Measurements from ENCODE around the gene ABHD17A.

Gene ABHD17A

GRCh38 chr19:1851654-1852580, 33.4 kb downstream of the ABHD17A start:
- DNase-seq = peak; percentile 58 to 66

DNA sequence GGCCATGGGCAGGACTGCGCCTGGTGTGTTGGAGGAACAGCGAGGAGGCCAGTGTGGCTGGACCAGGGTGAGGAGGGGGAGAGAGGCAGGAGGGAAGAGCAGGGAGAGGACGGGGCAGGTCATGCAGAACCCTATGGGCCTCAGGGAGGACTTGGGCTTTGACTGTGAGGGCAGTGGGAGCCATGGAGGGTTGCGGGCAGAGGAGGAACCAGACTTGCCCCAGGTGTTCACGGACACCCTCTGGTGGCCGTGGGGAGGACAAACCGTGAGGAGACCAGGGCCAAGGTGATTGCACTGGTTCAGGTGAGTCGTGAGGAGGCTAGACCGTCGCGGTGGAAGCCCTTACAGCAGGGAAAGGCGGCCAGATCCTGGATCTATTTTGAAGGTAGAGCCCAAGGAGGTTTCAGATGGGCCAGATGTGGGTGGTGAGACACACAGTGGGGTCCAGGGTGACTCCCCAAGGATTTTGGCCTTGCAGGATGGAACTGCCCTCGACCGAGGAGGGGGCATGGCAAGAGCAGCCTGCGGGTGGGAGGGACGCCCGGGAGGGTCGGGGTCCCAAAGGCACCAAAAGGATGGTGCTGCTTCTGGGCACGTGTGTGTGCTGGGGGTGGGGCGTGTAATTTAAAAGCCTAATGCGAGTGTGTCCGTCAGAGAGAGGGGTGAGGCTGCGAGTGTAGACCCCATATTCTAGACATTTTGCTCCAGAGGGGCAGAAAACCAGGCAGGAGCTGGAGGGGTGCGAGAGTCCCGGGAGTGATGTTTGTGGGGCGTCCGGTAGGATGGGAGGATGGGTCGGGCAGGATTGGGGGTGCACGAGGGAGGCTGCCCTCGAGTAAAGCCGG, 34.3 kb downstream of the ABHD17A start:
- DNase-seq = no peak

DNA sequence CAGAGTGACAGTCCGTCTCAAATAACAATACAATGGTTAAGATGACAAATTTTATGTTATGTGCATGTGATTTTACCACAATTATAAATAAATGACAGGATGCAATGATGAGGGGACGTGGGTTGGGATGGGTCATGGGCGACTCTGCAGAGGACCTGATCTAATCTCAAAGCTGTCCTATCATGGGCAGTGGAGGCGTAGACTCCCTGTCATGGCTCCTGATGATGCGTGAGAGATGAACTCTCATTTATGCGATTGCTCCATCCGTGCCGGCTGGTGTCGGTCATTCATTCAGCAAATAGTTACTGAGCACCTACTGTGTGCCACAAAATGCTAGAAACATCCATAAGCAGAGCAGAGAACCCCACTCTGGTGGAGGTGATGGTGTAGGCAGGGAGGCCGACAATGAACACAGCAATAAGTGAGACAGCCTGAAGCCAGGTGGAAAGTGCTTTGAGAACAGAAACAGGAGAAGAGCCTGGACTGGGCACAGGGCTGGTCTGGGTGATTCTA, 35.4 kb downstream of the ABHD17A start:
- no peak for DNase-seq

DNA sequence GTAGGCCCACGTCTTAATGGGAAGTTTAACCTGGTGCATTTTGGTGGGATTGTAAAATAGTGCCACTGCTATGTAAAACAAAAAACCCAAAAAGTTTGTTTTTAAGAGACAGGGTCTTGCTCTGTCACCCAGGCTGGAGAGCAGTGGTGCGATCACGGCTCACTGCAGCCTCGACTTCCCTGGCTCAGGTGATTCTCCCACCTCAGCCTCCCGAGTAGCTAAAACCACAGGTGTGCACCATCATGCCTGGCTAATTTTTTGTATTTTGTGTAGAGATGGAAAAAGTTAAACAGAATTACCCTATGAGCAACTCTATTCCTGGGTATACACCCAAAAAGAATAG, 36.2 kb downstream of the ABHD17A start:
- DNase-seq = no peak

DNA sequence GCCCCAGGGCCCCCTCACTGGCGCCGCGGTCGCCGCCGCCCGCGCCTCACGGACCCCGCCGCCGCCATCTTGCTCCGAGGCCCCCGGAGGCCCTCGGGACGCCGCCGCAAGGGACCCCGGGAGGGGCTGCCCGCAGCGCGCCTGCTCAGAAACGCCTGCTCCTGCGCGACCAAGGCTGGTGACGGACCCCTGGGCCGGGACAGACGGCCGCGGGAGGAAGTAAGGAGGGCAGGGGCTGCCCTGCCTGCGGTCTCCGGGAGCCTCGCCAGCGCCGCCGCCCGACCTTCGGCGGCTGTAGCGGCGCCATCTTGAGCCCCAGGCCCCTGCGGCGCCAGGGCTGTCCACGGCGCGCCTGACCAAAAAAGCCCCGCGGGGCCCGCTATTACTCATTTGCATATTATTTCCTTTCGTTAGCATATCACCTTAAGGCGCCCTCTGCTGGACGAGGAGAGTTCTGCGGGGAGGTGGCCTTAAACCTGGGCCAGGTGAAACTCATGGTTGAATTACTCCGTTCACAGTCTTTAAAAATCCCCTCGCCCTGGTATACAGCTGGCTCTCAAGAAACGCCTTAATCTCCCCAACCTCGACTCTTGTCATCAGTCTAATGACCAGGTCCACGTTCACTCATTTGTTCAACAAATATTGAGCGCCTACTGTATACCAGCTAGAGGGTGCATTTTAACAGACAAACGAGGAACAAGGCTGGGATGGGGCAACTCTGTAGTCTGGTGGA, 36.7 kb downstream of the ABHD17A start, which contains the start of gene REXO1:
Gene REXO1, minus strand, starts transcription at position 85 of the 733 bp plus-strand sequence. CDS start 125 bp downstream, outside the sequence.
- peak; percentile 98 to 99 for DNase-seq

DNA sequence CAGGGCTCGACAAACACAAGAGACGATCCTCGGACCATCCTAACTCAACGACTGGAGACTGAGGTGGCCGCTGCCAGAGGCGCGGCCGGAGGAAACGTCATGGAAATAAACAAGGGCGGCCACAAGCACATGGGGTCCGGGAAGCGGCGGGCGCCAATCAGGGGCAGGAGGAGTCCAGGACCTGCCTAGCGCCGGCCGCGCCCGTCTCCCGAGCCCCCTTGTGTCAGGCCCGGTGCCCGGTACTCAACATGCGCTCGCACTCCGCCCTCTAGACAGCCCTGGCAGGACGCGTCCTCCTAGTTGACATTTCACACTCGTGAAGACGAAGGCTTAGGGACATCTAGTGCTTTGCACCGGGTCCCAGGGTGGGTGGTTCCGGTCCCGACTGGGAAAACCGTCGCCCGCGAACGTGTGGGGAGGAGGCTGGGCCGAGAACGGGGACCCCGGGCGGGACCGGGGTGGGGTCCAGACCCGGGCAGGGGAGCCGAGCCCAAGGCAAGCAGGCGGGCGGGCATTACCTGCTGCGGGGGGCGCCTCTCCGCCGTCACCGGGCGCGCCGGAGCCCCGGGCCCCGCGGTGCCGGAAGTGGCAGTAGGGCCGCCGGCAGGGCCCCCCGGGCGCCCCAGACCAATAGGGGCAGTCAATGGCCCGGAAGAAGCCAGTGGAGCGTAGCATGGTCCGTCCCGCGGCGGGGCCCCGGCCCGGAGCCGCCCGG, 37.5 kb downstream of the ABHD17A start:
- DNase-seq = peak in 1 of 2 donors; percentile 48

GRCh38 chr19:1847348-1847683, 38.0 kb downstream of the ABHD17A start:
- no peak for DNase-seq

DNA sequence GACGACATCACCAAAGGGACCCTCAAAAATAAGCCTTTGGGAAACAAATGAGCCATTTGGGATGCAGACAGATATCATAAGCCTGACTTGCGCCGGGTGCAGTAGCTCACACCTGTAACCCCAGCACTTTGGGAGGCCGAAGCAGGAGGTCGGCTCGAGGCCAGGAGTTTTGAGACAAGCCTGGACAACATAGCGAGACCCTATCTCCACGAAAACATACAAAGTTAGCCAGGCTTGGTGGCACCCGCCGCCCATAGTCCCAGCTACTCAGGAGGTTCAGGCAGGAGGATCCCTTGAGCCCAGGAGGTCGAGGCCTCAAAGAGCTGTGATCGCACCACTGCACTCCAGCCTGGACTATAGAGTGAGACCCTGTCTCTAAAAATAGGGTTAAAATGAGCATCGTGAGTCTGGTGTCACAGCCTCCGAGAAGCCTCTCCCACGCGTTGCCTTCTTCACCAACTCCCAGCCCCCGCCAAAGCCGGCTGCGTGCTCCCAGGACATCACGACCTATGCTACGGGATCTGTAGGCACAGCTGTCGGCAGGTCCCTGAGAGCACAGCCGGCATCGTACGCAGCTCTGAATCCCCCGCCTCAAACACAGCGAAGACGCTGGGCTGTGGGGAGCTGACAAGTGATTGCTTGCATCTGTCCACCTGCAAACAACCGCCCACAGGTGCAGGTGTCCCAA, 38.6 kb downstream of the ABHD17A start:
- no peak for DNase-seq

- DNase-seq = no peak
Measured at GRCh38 chr19:1845642-1846041, 39.7 kb downstream of the ABHD17A start.

GRCh38 chr19:1845125-1845515, 40.2 kb downstream of the ABHD17A start:
- no peak for DNase-seq

DNA sequence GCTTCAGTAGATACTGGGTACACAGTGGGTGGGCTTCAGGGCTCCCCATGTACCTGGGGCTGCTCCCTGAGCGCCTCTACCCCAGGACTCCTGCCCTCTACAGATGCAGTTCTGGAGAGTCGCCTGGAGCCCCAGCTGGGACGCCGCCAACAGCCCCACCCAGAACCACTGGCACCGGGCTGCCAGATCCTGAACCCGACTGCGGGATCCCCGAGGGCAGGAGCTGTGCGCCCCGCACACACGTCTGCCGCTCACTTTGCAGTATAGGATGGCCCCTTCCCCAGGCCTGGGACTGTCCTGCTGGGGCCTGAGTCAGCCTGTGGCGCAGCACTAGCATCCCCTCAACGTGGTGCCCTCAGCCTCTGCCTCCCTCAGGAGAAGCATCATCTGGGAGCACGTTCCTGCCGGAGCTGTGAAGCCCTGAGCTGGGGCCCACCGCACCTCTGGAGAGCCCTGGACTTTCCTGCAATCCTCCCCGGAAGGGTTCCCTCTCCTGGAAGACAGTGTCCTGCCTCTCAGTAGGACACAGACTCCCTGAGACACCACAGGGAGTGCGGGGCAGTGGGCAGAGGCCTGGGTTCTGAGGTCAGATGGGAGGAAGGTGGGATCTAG, 40.7 kb downstream of the ABHD17A start:
- no peak for DNase-seq

GRCh38 chr19:1843646-1844394, 41.5 kb downstream of the ABHD17A start:
- DNase-seq = no peak

- DNase-seq = no peak
Measured at GRCh38 chr19:1843116-1843515, 42.2 kb downstream of the ABHD17A start.

DNA sequence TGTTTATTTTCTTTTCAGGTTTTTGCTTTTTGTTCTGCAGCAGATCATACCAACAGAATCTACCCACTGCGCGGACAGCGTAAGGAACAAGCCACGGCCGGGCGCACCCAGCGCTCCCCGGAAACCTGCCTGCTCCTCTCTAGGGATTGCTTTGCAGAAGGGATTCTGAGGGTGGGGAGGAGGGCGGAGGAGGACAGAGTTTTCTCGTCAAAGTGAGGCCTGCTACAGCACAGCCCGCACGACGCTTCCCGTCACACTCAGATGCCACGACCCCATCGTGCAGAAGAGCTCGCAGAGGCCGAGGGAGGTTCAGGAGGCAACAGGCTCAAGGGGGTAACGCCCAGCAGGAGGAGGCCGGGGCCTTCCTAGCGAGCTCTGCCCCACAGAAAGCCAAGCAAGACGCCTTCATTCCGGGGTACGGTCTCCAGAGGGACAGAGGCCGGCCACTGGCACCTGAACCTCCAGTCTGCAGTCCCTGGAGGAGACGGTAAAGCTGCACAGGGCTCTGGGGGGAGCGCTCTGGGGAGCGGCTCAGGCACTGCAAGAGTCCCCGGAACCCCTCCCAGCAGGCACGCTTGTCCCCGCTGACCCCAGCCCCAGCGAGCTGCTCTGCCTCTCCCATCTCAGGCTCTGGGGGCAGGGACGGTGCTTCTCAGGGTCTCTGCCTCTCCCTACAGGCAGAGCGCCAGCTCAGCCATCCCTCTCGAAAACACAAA, 43.9 kb downstream of the ABHD17A start:
- no peak for DNase-seq

- DNase-seq = no peak
Measured at GRCh38 chr19:1840541-1841115, 44.7 kb downstream of the ABHD17A start.

DNA sequence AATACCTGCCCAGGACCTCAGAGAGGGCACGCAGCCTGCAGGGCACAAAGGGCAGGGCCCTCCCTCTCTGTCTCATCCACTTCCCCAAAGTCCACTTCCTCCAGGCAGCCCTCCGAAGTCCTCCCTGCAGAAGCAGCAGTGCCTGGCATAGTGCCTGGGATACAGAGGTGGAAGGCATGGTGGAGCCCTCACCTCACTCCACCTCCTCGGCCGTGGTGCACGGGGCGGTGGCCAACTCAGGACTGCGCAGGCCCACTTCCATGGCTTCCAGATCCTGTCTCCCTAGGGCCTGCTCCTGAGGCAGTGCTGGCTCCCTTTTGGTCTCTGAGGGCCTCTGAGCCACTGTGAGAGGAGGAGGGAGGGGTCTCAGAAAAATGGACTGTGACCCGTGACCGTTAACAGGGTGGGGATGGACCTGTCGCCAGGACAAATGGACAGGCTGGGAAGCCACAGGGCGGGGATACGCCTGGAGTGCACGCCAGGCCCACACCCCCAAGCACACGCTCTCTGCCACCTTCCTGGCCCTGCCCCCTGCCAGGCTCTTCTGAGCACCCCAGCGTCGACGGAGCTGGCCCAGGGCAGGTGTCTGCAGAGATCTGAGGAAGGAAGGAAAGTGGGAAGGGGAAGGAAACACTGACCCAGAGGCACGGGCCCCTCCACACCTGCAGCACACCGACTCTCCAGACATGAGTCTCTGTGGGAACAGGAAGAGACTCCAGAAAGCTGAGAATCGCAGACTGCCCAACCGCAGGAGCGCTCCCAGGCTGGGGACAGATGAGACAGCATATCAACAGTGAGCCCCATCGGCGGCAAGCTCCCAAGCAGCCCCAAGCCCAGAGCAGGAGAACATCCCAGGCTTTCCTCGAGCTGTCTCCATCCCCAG, 45.4 kb downstream of the ABHD17A start:
- DNase-seq = no peak

DNA sequence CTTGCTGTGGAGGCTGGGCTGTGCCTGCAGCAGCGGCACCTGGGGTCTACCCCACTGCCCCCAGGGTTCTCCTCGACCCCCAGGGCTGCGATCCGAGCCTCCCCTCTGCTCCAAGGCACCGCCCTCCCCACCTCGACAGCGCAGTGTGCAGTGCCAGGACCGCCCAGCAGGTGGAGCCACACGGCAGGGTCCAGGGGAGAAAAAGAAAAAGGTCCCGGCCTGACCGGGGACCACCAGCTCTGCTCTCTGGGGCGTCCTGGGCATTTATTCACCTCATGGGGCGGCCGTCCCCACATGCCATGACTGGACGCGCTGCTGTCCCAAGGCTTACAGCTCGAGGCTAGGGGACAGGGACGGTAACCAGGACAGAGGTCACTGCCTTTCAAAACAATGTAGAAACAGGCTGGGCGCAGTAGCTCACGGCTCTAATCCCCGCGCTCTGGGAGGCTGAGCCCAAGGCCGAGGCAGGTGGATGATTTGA, 47.6 kb downstream of the ABHD17A start:
- DNase-seq = peak; percentile 75 to 76

- DNase-seq = no peak
Measured at GRCh38 chr19:1837222-1837565, 48.1 kb downstream of the ABHD17A start.

Measured in stimulated activated CD4-positive, alpha-beta T cell treated with anti-CD3 and anti-CD28 coated beads, Interleukin-2, amount 100 ng/mL, for 24 hours (primary cell).